NB4 (cell line): ENCODE data around the gene USP30.

Experiments
- DNase-seq: peaks from one replicate; pipeline ENCODE4 v3.0.0; 2010; ENCODE audit warnings: low read depth
- H3K4me3 ChIP-seq: one replicate; pipeline ENCODE4 v1.5.1; 2011; ENCODE audit warnings: mild to moderate bottlenecking, low read depth, low read length, moderate library complexity
- CTCF ChIP-seq: IDR thresholded peaks from one replicate; pipeline ENCODE4 v1.5.1; 2012; ENCODE audit warnings: low read depth, low read length
- MAX ChIP-seq: IDR thresholded peaks from 2 replicates; pipeline ENCODE4 v1.6.1; 2011; ENCODE audit warnings: low read depth, low read length
- MYC ChIP-seq: IDR thresholded peaks from 2 replicates; pipeline ENCODE4 v1.6.1; 2011; ENCODE audit warnings: low read depth, low read length
- POLR2A ChIP-seq: IDR thresholded peaks from 2 replicates; pipeline ENCODE4 v1.6.1; 2011; ENCODE audit warnings: mild to moderate bottlenecking; ENCODE audit not compliant: insufficient read length; ENCODE audit errors: extremely low read depth

Gene USP30

GRCh38 chr12:109058773-109059172, 6.4 kb downstream of the USP30 start:
- no peak for DNase-seq
- H3K4me3 ChIP-seq: no peak overlapping the region
- no peak for TF ChIP-seq MAX
- no peak for TF ChIP-seq CTCF
- TF ChIP-seq POLR2A: no peak
- TF ChIP-seq MYC: no peak

GRCh38 chr12:109064143-109064542, 11.8 kb downstream of the USP30 start:
- TF ChIP-seq MYC: no peak
- no peak for TF ChIP-seq POLR2A
- TF ChIP-seq CTCF: no peak
- no peak for TF ChIP-seq MAX
- no peak for DNase-seq
- H3K4me3 ChIP-seq: no peak overlapping the region

GRCh38 chr12:109065154-109065852, 12.9 kb downstream of the USP30 start:
- H3K4me3 ChIP-seq: no peak overlapping the region
- TF ChIP-seq MYC: no peak
- TF ChIP-seq POLR2A: no peak
- TF ChIP-seq CTCF: no peak
- no peak for TF ChIP-seq MAX
- no peak for DNase-seq

GRCh38 chr12:109065853-109066193, 13.4 kb downstream of the USP30 start:
- no peak overlapping the region for H3K4me3 ChIP-seq
- TF ChIP-seq MAX (no peak), MYC (no peak), CTCF (no peak), POLR2A (no peak)
- no peak for DNase-seq

- DNase-seq: peak; percentile 30
- H3K4me3 ChIP-seq: no peak overlapping the region
- TF ChIP-seq POLR2A: no peak
- no peak for TF ChIP-seq MYC
Measured at GRCh38 chr12:109069307-109070271, 17.2 kb downstream of the USP30 start.

- TF ChIP-seq CTCF (no peak), MAX (no peak)
- no peak for DNase-seq
- H3K4me3 ChIP-seq: no peak overlapping the region
Measured at GRCh38 chr12:109074866-109075265, 22.5 kb downstream of the USP30 start.
